Epithelial cell of esophagus (primary cell): ENCODE results near the gene USP33.
"Not testable (repeated sequence)": the region's sequence is repeated elsewhere in the genome, so short reads cannot be mapped to it uniquely, and the experiment has no call there.

Experiments used
- DNase-seq: peaks from one replicate; pipeline ENCODE4 v3.0.0; 2010; ENCODE audit warnings: low read depth
- H3K4me3 ChIP-seq: 2 replicates; pipeline ENCODE4 v1.5.1; 2011; ENCODE audit warnings: mild to moderate bottlenecking, low read length, control low read depth
- TF ChIP-seq, protein P1 (sequence below): IDR thresholded peaks from 2 replicates; pipeline ENCODE4 v1.5.1; 2011; ENCODE audit warnings: low read depth, mild to moderate bottlenecking, low read length, control low read depth, inconsistent platforms; ENCODE audit not compliant: insufficient read depth; ENCODE audit errors: missing control alignments

USP33 gene

DNA sequence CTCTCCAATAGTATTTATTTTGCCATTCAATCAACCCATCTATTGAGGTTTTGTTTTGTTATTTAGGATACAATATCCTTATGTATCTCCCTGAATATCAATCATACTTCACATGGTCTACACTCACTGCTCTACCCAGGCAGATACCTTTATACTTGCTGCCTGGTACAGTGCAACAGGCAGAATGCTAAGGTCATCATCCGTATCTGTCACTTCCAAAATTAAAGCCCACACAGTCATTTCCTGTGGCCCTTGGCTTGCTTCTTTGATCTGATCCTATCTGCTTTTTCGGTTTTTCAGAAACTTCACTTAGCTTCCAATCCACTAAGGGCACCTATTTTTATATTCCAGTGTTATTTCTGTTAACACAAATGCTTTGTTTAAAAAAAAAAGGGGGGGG, 54.9 kb downstream of the USP33 start:
- H3K4me3 ChIP-seq = no peak overlapping the region
- DNase-seq = no peak
- TF ChIP-seq, protein P1, sequence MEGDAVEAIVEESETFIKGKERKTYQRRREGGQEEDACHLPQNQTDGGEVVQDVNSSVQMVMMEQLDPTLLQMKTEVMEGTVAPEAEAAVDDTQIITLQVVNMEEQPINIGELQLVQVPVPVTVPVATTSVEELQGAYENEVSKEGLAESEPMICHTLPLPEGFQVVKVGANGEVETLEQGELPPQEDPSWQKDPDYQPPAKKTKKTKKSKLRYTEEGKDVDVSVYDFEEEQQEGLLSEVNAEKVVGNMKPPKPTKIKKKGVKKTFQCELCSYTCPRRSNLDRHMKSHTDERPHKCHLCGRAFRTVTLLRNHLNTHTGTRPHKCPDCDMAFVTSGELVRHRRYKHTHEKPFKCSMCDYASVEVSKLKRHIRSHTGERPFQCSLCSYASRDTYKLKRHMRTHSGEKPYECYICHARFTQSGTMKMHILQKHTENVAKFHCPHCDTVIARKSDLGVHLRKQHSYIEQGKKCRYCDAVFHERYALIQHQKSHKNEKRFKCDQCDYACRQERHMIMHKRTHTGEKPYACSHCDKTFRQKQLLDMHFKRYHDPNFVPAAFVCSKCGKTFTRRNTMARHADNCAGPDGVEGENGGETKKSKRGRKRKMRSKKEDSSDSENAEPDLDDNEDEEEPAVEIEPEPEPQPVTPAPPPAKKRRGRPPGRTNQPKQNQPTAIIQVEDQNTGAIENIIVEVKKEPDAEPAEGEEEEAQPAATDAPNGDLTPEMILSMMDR = no peak

DNA sequence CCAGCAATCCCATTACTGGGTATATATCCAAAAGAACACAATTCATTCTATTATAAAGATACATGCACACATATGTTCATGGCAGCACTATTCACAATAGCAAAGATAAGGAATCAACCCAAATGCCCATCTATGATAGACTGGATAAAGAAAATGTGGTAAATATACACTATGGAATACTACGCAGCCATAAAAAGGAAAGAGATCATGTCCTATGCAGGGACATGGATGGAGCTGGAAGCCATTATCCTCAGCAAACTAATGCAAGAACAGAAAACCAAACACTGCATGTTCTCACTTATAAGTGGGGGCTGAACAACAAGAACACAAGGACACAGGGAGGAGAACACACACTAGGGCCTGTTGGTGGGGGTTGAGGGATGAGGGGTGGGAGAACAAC, 60.0 kb downstream of the USP33 start:
- H3K4me3 ChIP-seq, DNase-seq: not testable (repeated sequence)

DNA sequence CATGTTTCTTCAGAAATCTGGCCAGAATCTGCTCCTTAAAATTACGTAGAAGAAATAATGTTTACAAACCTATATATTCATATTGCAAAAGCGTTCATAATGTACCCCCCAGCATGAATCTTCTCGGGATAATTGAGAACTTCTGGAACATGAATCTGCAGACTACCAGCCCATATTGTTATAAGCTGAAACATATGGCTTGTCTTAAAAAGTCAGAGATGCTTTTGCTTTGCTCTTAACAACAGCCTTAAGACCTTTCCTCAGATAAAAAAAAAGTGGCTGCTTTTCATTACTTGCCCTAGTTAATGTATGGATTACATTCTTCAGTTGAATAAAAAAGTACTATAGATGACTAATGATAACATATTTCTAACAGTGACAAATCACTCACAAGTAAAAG, 62.2 kb downstream of the USP33 start:
- no peak overlapping the region for H3K4me3 ChIP-seq
- TF ChIP-seq, protein P1 = no peak
- no peak for DNase-seq

DNA sequence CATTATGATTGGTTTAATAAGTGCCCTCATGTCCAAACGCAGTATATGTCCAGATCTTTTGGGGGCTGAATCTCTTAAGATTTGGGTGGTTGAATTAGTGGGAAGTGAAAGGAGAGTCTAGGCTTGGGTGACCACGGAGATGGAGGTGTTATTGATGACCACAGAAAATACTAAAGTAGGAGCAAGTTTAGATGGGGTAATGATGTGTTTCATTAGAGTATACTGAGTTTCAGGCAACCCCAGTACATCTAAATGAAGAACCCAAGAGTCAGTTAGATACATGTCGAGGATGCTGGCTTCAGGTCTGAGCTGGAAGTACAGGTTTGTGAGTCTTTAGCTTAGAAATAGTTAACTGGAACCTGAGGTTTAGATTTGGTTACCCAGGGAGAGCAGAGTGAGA, 70.7 kb downstream of the USP33 start:
- TF ChIP-seq, protein P1 = no peak
- no peak overlapping the region for H3K4me3 ChIP-seq
- no peak for DNase-seq

DNA sequence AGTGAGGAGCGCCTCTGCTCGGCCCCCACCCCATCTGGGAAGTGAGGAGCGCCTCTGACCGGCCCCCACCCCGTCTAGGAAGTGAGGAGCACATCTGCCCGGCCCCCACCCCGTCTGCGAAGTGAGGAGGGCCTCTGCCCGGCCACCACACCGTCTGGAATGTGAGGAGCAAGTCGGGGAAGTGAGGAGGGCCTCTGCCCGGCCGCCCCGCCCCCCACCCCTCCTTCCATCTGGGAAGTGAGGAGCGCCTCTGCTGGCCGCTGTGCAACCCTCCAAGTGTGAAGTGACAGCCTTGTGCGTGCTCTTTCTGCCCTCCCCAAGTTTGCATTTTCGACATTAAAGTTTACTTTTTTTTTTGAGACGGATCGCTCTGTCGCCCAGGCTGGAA, 72.1 kb downstream of the USP33 start:
- peak overlapping the region; percentile 21 for H3K4me3 ChIP-seq
- DNase-seq = peak; percentile 35
- TF ChIP-seq, protein P1 = peak; percentile 49

DNA sequence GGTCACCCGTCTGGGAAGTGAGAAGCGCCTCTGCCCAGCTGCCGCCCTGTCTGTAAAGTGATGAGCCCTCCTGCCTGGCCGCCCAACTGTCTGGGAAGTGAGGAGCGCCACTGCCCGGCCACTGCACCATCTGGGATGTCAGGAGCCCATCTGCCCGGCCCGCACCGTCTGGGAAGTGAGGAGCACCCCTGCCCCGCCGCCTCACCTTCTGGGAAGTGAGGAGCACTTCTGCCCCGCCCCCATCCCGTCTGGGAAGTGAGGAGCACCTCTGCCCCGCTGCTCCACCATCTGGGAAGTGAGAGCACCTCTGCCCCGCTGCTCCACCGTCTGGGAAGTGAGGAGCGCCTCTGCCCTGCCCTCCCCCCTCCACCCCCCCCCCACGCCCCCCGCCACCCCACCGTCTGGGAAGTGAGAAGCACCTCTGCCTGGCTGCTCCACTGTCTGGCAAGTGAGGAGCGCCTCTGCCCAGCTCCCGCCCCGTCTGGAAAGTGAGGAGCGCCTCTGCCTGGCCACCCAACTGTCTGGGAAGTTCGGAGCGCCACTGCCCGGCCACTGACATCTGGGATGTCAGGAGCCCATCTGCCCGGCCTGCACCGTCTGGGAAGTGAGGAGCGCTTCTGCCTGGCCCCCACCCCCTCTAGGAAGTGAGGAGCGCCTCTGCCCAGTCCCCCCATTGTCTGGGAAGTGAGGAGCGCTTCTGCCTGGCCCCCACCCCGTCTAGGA, 72.7 kb downstream of the USP33 start:
- H3K4me3 ChIP-seq = no peak overlapping the region
- TF ChIP-seq, protein P1 = no peak
- DNase-seq = no peak

DNA sequence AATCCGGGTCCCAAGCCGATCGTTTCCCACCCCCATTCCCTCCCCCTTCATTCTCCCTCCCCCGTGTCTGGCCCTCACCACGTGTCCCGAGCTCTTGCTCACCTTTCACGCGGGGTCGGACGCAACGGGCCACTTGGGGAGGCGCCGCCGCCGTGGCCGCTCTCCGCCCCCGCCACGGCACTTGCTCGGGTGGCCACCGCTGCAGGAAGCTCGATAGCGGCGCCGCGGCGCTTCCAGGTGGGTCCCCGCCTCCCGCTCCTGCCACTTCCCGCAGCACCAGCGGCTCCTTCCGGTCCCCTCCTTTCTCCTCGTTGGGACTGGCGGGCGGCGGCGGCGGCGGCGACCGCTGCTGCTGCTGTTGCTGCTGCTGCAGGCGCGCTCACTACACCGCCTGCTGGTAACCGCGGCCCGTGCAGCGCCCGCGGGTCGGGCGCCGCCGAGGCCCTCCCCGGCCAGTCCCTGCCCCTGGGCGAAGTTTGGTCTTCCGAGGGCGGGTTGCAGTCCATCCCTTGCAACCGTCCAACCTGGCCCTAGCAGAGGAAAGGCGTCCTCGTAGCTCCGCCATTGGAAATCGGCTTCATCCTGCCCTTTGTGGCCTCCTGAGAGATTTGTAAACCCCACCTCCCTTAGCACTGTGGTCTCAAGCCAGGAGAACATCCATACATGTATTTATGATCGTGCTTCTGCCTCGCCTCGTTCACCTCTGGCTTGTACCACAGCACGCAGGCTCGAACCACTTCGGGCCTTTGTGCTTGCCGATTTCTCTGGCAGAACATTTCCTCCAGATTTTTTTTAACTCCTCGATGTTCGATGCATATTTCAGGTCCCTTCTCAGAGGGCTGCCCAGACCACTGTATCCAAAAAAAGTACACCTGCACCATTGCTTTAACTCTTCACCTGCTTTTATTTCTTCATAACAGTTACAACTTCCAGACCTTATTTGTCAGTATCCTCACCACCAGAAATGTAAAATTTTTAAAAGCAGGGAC, 76.2 kb downstream of the USP33 start:
- peak overlapping the region; percentile 91 for H3K4me3 ChIP-seq
- peak; percentile 93 for DNase-seq
- TF ChIP-seq, protein P1 = peak; percentile 44
